ENCODE data around the gene RASSF1. TPM values are rescaled to one million over a fixed set of nuclear protein-coding genes. Genes with fewer than 3 reads are reported as not detected.

The RASSF1 gene
- total and polyA plus RNA-seq, 2 of the 8 experiments (the other 6 are each of a cell fraction or from before 2014, with no cell fraction given), result 10.3 to 15.7 TPM

DNA sequence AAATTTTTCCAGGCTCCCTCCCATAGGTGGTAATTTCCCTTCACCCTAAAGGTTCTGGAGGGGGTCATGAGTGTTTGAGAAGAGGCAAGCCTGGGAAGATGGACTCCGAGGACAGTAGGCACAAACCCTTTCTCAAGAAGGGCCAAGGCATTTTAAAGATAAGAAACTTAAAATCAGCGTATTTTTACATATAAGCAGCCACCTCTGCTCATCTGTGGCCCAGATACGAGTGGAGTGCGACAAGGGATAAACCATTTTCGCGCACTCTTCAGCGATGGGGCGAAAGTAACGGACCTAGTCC lies 539 bp downstream of the RASSF1 start (continued):
- TF ChIP-seq, protein P1, sequence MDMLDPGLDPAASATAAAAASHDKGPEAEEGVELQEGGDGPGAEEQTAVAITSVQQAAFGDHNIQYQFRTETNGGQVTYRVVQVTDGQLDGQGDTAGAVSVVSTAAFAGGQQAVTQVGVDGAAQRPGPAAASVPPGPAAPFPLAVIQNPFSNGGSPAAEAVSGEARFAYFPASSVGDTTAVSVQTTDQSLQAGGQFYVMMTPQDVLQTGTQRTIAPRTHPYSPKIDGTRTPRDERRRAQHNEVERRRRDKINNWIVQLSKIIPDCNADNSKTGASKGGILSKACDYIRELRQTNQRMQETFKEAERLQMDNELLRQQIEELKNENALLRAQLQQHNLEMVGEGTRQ (IDR thresholded peaks at IDR 0.05; ENCODE audit: low read length), result no peak
- TF ChIP-seq CHD2 (IDR thresholded peaks at IDR 0.05; ENCODE audit: low read length), result no peak
- no peak for TF ChIP-seq TAF1 (IDR thresholded peaks at IDR 0.05; ENCODE audit: low read depth, low read length)
- TF ChIP-seq, protein P2, sequence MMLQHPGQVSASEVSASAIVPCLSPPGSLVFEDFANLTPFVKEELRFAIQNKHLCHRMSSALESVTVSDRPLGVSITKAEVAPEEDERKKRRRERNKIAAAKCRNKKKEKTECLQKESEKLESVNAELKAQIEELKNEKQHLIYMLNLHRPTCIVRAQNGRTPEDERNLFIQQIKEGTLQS (IDR thresholded peaks at IDR 0.05; ENCODE audit: insufficient read depth, low read depth, low read length), result no peak
- TF ChIP-seq EZH2 (IDR thresholded peaks at IDR 0.05; ENCODE audit: low read depth, low read length, severe bottlenecking), result no peak
- no peak for TF ChIP-seq SP2 (IDR thresholded peaks at IDR 0.05; ENCODE audit: low read length)
- no peak for TF ChIP-seq YY1 (IDR thresholded peaks at IDR 0.05; ENCODE audit: low read depth, low read length)
- no peak for TF ChIP-seq ASH2L (IDR thresholded peaks at IDR 0.05; ENCODE audit: low read length)
- no peak for TF ChIP-seq CHD1 (IDR thresholded peaks at IDR 0.05; ENCODE audit: low read depth, low read length)

Measured in H1 (cell line).